HuH-7 (cell line): Measurements from ENCODE around the gene UBR4.

Experiments used
- DNase-seq: peaks from one replicate; pipeline ENCODE4 v3.0.0; 2011; ENCODE audit warnings: low spot score

UBR4 gene

DNA sequence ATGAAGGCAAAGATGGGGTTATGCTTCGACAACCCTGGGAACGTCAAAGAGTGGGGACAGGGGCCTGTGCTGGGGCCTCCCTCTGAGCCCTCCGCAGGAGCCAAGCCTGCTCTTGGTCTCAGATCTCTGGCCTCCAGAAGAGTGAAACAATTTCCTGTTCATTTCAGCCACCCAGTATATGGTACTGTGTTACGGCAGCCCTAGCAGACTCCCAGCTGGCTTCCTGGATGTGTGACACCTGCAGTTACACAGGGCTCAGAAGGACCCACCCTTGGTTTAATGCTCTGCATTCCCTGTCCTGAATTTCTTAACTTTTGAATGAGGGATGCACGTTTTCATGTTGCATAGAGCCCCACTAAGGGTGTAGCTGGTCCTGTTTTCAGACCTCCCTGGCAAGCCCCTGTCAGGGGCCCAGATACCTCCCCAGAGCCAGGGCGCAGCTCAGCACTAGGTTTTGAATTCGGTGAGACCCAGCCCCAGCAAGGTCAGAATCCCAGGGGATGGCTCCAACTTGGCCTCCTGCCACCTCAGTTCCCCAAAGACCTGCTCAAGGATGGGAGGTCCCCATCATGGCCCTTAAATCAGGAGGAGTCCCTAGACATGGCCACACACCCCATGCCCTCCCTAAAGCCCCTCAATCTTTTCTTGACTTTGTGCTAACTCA, 174.6 kb downstream of the UBR4 start:
- DNase-seq: no peak

DNA sequence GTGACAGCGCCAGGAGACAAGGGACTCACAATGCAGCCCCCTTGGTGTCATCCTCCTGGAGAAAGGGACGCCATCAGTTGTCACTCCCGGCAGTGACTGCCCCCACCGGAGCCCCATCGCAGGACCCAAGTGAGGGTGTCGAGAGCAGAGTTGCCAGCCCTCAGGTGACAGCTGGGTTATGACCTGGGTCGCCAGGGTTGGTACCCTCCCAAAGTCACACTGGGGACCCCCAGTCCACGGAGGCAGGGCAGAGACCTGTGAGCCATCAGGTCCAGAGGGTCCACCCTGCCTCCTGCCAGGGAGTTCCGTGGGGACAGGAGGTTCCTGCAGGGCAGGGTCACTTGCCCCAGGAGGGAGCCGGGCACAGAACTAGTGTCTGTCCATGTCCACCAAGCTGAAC, 175.3 kb downstream of the UBR4 start:
- DNase-seq: no peak

DNA sequence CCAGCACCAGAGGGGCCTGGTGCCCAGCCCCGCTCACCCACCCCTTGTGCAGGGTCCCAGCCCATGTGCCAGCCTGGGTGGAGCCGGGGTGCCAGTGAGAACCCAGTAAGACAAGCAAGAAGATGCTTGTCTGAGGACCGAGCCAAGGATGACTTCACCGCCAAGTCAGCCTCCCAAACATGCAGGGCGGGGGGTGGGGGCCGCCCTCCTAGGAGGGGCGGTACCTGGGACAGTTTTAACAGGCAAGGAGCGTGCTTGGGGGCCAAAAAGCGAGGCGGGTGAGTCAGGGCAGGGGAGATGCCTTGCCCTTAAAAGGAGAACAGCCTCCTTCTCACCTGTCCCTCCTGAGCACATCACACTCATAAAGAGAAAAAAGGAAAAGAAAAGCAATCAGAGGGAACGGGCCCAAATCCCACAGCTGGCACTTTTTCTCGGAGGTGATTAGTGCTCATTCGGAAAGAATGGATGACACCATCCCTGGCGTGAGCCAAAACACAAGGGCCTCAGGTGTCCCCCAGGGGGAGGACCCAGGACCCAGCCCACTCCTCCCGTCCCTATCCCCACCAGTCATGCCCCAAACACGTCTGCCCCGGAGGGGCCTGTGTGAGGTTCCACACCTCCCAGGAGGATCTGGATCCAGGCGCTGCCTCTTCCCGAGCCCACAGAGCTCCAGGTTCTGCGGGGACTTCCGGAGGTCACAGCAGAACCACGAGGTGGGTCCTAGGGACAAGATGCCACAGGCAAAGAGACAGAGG, 176.0 kb downstream of the UBR4 start:
- DNase-seq: no peak

DNA sequence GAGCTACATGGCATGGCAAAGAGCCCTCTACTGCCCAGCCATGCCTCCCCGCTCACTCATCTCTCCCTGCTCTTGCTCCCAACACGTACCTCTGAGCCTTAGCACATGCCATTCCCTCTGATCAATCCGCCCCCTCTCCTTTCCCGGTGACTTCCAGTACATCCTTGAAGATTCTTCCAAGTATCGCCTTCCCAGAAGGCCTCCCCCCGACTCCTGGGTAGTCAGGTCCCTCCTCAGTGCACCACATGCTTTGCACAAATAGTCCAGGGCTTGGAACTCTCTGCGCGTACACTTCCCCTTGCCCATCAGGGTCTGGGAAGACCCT, 176.6 kb downstream of the UBR4 start:
- DNase-seq: no peak

DNA sequence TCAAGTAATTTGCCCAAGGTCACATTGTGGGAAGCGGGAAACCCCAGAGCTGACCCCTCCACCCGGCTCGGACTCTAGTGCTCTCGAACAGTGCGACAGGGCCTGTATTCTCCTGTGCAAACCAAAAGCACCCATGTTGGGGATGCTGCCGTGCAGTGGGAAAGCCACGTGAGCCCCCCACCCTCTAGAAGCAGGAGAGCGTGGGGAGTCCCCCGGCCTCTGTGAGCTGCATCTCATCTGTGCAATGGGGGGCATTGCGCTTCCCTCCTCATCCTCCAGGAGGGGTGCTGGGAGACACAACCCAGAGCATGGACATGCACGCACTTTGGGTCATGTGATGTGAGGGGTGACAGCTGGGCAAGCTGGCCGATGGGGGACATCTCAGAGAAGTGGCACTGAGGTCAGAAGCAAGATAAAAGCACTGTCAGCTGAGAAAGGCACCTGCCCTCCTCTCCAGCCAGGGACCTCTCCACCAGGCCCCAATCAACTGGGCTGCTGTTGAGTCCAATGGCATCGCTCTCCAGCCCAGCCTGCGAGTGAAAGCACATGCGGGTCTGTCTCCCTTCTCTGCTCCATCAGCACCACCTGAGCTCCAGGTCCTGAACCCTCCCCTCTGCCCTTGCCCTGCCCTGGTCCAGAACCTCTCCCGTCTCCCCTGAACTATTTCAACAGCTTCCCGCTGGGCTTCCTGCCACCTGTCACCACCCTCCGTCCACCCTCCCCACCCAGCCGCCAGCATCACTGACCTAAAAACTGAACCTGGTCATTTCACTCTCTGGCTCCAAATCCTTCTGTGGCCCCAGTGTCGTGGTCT, 177.2 kb downstream of the UBR4 start:
- no peak for DNase-seq

GRCh38 chr1:19032413-19032695, 177.7 kb downstream of the UBR4 start:
- DNase-seq: no peak

- DNase-seq: no peak
Measured at GRCh38 chr1:19029191-19030085, 180.6 kb downstream of the UBR4 start.

GRCh38 chr1:19028546-19029129, 181.4 kb downstream of the UBR4 start:
- DNase-seq: no peak

GRCh38 chr1:19028110-19028509, 182.0 kb downstream of the UBR4 start:
- no peak for DNase-seq
